Gastrocnemius medialis (tissue), 4 donors: ENCODE measurements around the gene KIF1B. TPM values are rescaled to one million over a fixed set of nuclear protein-coding genes. Genes with fewer than 3 reads are reported as not detected.

Experiments
- ATAC-seq, 2 donors: fragments of 150-250 bp; one replicate each; pipeline ENCODE4 v1.9.1; 2016
- DNase-seq, 2 donors: peaks; one replicate each; pipeline ENCODE4 v3.0.0-alpha.2; 2019
- H3K27ac ChIP-seq, 4 donors: fragments of 200-600 bp; sonication (generic); 1 replicate in 1 of 4; 2 replicates in 3 of 4; pipeline ENCODE4 v1.5.1; 2016 to 2018; ENCODE audit warnings: mild to moderate bottlenecking in 2 of 4, moderate library complexity in 1 of 4
- H3K27me3 ChIP-seq, 3 donors: fragments of 200-600 bp; sonication (generic) in 2 of 3; 1 replicate in 1 of 3; 2 replicates in 2 of 3; pipeline versions ENCODE4 v1.5.1 to v1.6.0; 2016 to 2019; ENCODE audit warnings: mild to moderate bottlenecking in 1 of 3, moderate library complexity in 1 of 3
- H3K36me3 ChIP-seq, 2 donors: fragments of 200-600 bp; sonication (generic) in 1 of 2; one replicate each; pipeline ENCODE4 v1.5.1; 2017 to 2018
- H3K4me1 ChIP-seq, 2 donors: fragments of 200-600 bp; sonication (generic) in 1 of 2; one replicate each; pipeline ENCODE4 v1.5.1; 2016 to 2017; ENCODE audit warnings: mild to moderate bottlenecking in 2 of 2
- H3K4me3 ChIP-seq, 4 donors: fragments of 200-600 bp; sonication (generic) in 3 of 4; 1 replicate in 1 of 4; 2 replicates in 3 of 4; pipeline ENCODE4 v1.5.1; 2016 to 2019; ENCODE audit warnings: mild to moderate bottlenecking in 2 of 4
- H3K9me3 ChIP-seq, 3 donors: fragments of 200-600 bp; sonication (generic) in 2 of 3; 1 replicate in 1 of 3; 2 replicates in 2 of 3; pipeline ENCODE4 v1.5.1; 2016 to 2019
- CTCF ChIP-seq, 5 experiments: fragments of 450-650 bp in 3 of 5; fragments of 200-600 bp in 2 of 5; sonication (generic) in 2 of 5; IDR thresholded peaks in 4 of 5; conservative IDR thresholded peaks in 1 of 5; 1 replicate in 4 of 5; 2 replicates in 1 of 5; pipeline ENCODE4 v1.5.1; 2016 to 2019; ENCODE audit warnings: antibody characterized with exemption in 5 of 5, mild to moderate bottlenecking in 3 of 5, moderate library complexity in 3 of 5
- POLR2A ChIP-seq, 2 donors: fragments of 450-650 bp; IDR thresholded peaks; one replicate each; pipeline ENCODE4 v1.6.1; 2017; ENCODE audit warnings: antibody characterized with exemption in 2 of 2, mild to moderate bottlenecking in 2 of 2, moderate library complexity in 2 of 2
- in situ Hi-C, 4 donors: fragments of 200-750 bp; cut with MboI; loops; one replicate each; pipeline versions ENCODE4 v1.15.0 to v1.8.0; 2017; ENCODE audit warnings: low sequenced_read_pairs in 4 of 4
- intact Hi-C: fragments of 100-400 bp; cut with DNase I; formaldehyde crosslinking; loops from one replicate; pipeline ENCODE4 v1.15.1; 2023; ENCODE audit warnings: low total_unique reads
- total RNA-seq, 4 donors: library from RNA; depleted of rRNA; stranded (reverse); fragments of >200 nt; gene quantifications; one replicate each; pipeline versions ENCODE4 v1.1.0 to v1.2.3, GENCODE V29; 2016

The KIF1B gene
- total RNA-seq, 4 donors from 2014 or later, result 203 to 445 (median 306) TPM

- H3K27me3 ChIP-seq, result no peaks in the 10 kb centered on the region
- intact Hi-C loops, result no loop called here
- no peak overlapping the region for H3K4me3 ChIP-seq
- TF ChIP-seq CTCF (IDR thresholded peaks at IDR 0.05 in 4 of 5, conservative IDR thresholded peaks at IDR 0.05 in 1 of 5) (no peak), POLR2A (IDR thresholded peaks at IDR 0.05) (no peak)
- DNase-seq (no peak), ATAC-seq (no peak)
- H3K36me3 ChIP-seq, result peaks cover 0 to 72% of the 10 kb centered on the region in 2 donors
- in situ Hi-C loops, result no loop called here
- peaks cover 33 to 35% of the 10 kb centered on the region in 2 donors for H3K4me1 ChIP-seq
- peak overlapping the region; percentile 19 to 89 (median 47) for H3K27ac ChIP-seq
- no peaks in the 10 kb centered on the region for H3K9me3 ChIP-seq
Measured at GRCh38 chr1:10302416-10302815, 92.0 kb downstream of the KIF1B start.

GRCh38 chr1:10304295-10304694 lies 93.9 kb downstream of the KIF1B start:
- no peaks in the 10 kb centered on the region for H3K27me3 ChIP-seq
- intact Hi-C loops (no loop called here), in situ Hi-C loops (no loop called here)
- no peaks in the 10 kb centered on the region for H3K9me3 ChIP-seq
- H3K27ac ChIP-seq, result peak overlapping the region; percentile 15 to 93 (median 56)
- peaks cover 0 to 54% of the 10 kb centered on the region in 2 donors for H3K36me3 ChIP-seq
- ATAC-seq, result no peak
- no peak for DNase-seq
- H3K4me3 ChIP-seq, result no peak overlapping the region
- peaks cover 40 to 47% of the 10 kb centered on the region in 2 donors for H3K4me1 ChIP-seq
- TF ChIP-seq CTCF (IDR thresholded peaks at IDR 0.05 in 4 of 5, conservative IDR thresholded peaks at IDR 0.05 in 1 of 5) (no peak), POLR2A (IDR thresholded peaks at IDR 0.05) (no peak)

- DNase-seq (peak; percentile 84 to 88), ATAC-seq (peak; percentile 69 to 84)
- peaks cover 61 to 65% of the 10 kb centered on the region in 2 donors for H3K4me1 ChIP-seq
- H3K9me3 ChIP-seq, result no peaks in the 10 kb centered on the region
- H3K27me3 ChIP-seq, result no peaks in the 10 kb centered on the region
- H3K27ac ChIP-seq, result peak overlapping the region; percentile 75 to 93 (median 89)
- intact Hi-C loops, result no loop called here
- H3K36me3 ChIP-seq, result peaks cover 0 to 35% of the 10 kb centered on the region in 2 donors
- in situ Hi-C loops, result no loop called here
- no peak overlapping the region for H3K4me3 ChIP-seq
- no peak for TF ChIP-seq CTCF (IDR thresholded peaks at IDR 0.05 in 4 of 5, conservative IDR thresholded peaks at IDR 0.05 in 1 of 5)
- TF ChIP-seq POLR2A (IDR thresholded peaks at IDR 0.05), result no peak
Measured at GRCh38 chr1:10306435-10306834, 96.1 kb downstream of the KIF1B start.

- in situ Hi-C loops, result no loop called here
- peak overlapping the region; percentile 75 to 93 (median 89) for H3K27ac ChIP-seq
- H3K4me3 ChIP-seq, result no peak overlapping the region
- no peaks in the 10 kb centered on the region for H3K27me3 ChIP-seq
- peaks cover 61 to 70% of the 10 kb centered on the region in 2 donors for H3K4me1 ChIP-seq
- no peak for DNase-seq
- ATAC-seq, result no peak
- no peak for TF ChIP-seq CTCF (IDR thresholded peaks at IDR 0.05 in 4 of 5, conservative IDR thresholded peaks at IDR 0.05 in 1 of 5)
- TF ChIP-seq POLR2A (IDR thresholded peaks at IDR 0.05), result no peak
- no peaks in the 10 kb centered on the region for H3K9me3 ChIP-seq
- H3K36me3 ChIP-seq, result peaks cover 0 to 19% of the 10 kb centered on the region in 2 donors
- intact Hi-C loops, result no loop called here
Measured at GRCh38 chr1:10308001-10308400, 97.6 kb downstream of the KIF1B start.
